NCI-H446 (cell line): ENCODE data around the gene SECTM1.
"Not testable (repeated sequence)": the region's sequence is repeated elsewhere in the genome, so short reads cannot be mapped to it uniquely, and the experiment has no call there.

Source experiments
- DNase-seq, 2 experiments: peaks; one replicate each; lab custom pipeline; 2025; lab: John Stamatoyannopoulos, UW

SECTM1 gene

GRCh38 chr17:82347994-82348393 is 14.4 kb upstream of the SECTM1 start:
- DNase-seq, result not testable (repeated sequence)

DNA sequence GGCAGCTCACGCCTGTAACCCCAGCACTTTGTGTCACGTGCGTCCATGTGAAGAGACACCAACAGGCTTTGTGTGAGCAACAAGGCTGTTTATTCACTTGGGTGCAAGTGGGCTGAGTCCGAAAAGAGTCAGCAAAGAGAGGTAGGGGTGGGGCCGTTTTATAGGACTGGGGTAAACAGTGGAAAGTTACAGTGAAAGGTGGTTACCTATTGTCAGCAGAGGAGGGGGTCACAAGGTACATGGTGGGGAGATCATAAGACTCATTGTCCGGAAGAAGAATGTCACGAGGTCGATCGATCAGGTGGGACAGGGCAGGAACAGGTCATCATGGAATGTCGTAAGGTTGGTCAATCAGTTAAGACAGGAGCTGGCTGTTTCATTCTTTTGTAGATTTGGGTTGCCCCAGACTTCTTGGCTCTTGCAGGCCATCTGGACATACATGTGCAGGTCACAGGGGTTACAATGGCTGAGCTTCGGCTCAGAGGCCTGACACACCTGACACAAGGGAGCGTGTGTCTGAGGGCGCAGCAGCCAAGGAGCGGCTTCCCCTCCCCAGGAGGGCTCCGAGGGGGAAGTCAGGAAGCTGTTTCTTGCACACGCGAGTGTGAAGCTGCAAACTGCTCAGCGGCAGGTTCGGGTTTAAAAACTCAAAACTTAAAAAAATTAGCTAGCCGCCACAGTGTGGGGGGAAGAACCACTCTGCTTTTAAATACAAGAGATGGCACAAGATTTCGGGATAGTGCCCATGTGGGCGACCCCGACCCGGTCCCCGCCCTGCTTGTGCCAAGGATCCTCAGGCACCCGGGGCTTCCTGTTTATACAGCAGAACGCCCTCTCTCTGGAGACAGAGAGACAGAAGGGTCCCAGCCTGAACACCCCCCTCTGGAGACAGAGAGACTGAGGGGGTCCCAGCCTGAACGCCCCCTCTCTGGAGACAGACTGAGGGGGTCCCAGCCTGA is 13.1 kb upstream of the SECTM1 start:
- DNase-seq, result no peak

- no peak for DNase-seq
Measured at GRCh38 chr17:82345151-82345976, 11.8 kb upstream of the SECTM1 start.

- no peak for DNase-seq
Measured at GRCh38 chr17:82344175-82344907, 10.8 kb upstream of the SECTM1 start.

DNA sequence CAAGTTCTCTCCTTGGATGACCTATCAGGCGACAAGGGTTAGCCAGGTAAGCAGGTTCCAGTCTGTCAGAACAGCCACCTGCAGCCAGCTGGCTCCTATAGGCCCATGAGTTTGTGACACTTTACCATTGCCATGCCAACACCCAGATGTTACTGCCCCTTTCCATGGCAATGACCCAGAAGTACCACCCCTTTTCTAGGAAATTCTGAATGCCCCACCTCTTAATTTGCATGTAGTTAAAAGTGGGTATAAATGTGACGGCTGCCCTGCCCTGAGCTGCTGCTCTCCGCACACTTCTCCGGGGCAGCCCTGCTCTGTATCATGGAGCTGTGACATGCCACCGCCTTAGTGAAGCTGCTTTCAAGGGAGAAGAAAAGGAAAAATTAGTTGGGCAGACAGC is 10.0 kb upstream of the SECTM1 start:
- no peak for DNase-seq

GRCh38 chr17:82342361-82343079 is 9.0 kb upstream of the SECTM1 start:
- DNase-seq, result no peak

GRCh38 chr17:82339634-82340580 is 6.3 kb upstream of the SECTM1 start:
- DNase-seq, result peak in 1 of 2 experiments; percentile 51

- peak in 1 of 2 experiments; percentile 67 for DNase-seq
Measured at GRCh38 chr17:82338858-82339633, 5.5 kb upstream of the SECTM1 start.

- DNase-seq, result no peak
Measured at GRCh38 chr17:82334622-82335394, 1.2 kb upstream of the SECTM1 start.

GRCh38 chr17:82334204-82334621 is 647 bp upstream of the SECTM1 start:
- DNase-seq, result no peak

GRCh38 chr17:82332669-82333278 is 792 bp downstream of the SECTM1 start:
- DNase-seq, result no peak

DNA sequence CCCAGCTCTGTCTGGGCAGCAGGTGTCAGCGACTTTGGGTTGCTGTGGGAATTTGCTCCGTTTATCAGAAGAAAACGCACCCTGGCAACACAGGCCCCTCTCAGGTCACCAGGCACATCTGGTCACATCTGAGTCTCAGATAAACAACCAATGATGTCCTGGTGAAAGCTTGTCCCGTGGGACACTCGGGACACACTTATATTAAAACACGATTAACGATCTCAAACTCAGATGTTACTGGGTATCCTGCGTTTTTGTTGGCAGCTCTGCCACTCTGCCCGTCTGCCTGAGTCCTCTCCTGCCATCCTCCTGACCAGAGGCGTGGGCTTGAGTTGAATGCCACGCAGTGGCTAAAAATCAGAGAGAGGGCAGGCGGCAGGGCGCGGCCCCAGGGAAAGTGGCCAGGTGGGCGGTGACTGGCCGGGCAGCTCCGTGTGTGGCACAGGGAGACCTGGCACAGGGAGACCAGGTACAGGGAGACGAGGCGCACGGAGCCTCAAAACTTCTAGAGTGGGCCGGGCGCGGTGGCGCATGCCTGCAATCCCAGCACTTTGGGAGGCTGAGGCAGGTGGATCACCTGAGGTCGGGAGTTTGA is 2.1 kb downstream of the SECTM1 start:
- no peak for DNase-seq

DNA sequence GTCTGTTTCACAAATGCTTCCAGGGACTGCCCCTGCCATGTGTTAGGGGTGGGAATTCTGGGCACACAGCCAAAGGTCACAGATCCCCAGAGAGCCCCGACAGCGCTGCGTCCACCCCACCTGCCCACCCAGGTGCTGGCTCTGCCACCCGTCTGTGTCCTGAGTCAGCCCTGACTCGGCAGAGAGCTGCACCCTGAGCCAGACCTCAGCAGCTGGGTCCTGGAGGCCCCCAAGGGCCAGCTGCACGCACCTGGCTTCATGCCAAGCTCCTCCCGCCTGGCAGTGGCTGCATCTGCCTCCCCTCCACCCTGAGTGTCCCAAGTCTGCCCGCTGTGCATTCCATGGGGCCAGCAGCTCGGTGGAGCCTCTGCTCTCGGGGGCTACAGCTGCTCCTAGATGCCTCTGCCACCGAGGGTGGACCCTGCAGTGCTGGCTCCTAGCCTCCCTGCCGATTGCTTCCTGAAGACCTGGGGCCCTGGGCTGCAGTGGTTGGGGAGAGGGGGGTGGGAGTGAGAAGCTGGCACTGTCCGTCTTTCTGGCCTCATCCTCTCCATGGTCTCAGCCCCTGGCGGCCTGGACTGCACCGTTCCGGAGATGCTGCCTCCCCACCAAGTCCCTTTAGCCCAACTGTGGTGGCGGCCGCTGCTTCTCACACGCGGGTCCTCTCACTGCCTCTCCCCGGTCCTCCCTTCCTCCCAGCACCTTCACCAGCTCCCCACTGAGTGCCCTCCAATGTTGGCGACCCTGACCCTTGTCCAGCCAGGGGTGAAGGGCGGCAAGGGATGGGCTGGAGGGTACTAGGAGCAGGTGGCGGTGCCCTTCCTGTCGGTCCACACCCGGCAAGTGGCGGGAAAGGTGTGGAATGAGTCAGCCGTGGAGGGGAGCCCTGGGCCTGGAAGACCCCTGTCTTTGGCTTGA is 3.0 kb downstream of the SECTM1 start:
- peak; percentile 32 to 77 for DNase-seq

DNA sequence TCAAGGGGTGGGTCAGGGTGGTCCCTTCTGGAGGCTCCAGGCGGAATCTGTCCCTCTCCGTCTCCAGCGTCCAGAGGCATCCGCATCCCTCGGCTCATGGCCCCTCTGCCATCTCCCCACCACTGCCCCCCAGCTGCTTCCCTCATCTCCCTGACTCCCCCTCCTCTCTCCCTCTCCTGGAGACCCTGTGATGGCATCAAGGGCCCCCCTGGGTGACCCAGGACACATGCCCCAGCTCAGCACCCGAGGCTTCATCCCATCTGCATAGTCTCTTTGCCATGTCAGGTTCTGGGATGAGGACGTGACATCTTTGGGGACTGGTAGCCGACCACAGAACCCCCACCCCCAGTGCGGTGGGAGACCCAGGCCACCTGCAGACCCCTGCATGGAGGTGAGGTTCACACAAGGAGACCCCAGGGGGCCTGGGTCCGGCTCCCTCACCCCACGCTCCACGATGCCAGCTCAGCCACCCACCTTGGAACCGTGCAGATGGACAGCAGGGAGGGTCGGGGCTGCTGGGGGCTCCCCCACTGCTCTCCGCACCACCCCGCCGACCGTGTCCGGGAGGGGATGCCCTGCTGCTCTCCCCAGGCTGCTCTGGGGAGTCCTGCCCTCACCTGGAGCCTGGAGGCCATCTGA is 3.8 kb downstream of the SECTM1 start:
- DNase-seq, result no peak

- no peak for DNase-seq
Measured at GRCh38 chr17:82328994-82329507, 4.5 kb downstream of the SECTM1 start.
